ENCODE measurements around the gene TPP2.

GRCh38 chr13:102693250-102693649 lies 96.5 kb downstream of the TPP2 start:
- TF ChIP-seq POLR2AphosphoS5 (IDR thresholded peaks at IDR 0.05) (peak; percentile 45), CTCF (IDR thresholded peaks at IDR 0.05; ENCODE audit: poor library complexity, severe bottlenecking) (no peak), MXI1 (conservative IDR thresholded peaks at IDR 0.05; ENCODE audit: poor library complexity, severe bottlenecking) (no peak), RAD21 (conservative IDR thresholded peaks at IDR 0.05) (no peak), TAF1 (IDR thresholded peaks at IDR 0.05; ENCODE audit: low read depth) (no peak), EZH2 (IDR thresholded peaks at IDR 0.05; ENCODE audit: borderline replicate concordance, insufficient read depth, low read length, poor library complexity, severe bottlenecking) (no peak), SMC3 (conservative IDR thresholded peaks at IDR 0.05; ENCODE audit: poor library complexity) (no peak), EP300 (conservative IDR thresholded peaks at IDR 0.05; ENCODE audit: poor library complexity, severe bottlenecking) (no peak)

Measured in neural cell (in vitro differentiated cells).